Glomerular visceral epithelial cell (primary cell): ENCODE measurements around the gene HES1.
"Not testable (repeated sequence)": the region's sequence is repeated elsewhere in the genome, so short reads cannot be mapped to it uniquely, and the experiment has no call there.

Experiments used
- DNase-seq: peaks from one replicate; pipeline ENCODE4 v3.0.0-alpha.2; 2016; ENCODE audit errors: extremely low spot score

Gene HES1

GRCh38 chr3:194128202-194128918 lies 7.6 kb upstream of the HES1 start:
- no peak for DNase-seq

GRCh38 chr3:194128919-194129295 lies 7.0 kb upstream of the HES1 start:
- DNase-seq, result not testable (repeated sequence)

- DNase-seq, result no peak
Observed at GRCh38 chr3:194129581-194130133, 6.3 kb upstream of the HES1 start.

GRCh38 chr3:194130188-194130587 lies 5.8 kb upstream of the HES1 start:
- DNase-seq, result no peak

GRCh38 chr3:194130807-194131589 lies 5.0 kb upstream of the HES1 start:
- peak; percentile 61 for DNase-seq

- no peak for DNase-seq
Observed at GRCh38 chr3:194132465-194133286, 3.3 kb upstream of the HES1 start.

GRCh38 chr3:194133661-194134230 lies 2.2 kb upstream of the HES1 start:
- DNase-seq, result peak; percentile 56

- peak; percentile 84 for DNase-seq
Observed at GRCh38 chr3:194134231-194134756, 1.7 kb upstream of the HES1 start.

GRCh38 chr3:194134757-194135515 lies 1.0 kb upstream of the HES1 start:
- DNase-seq, result peak; percentile 95

GRCh38 chr3:194135516-194135805 lies 487 bp upstream of the HES1 start:
- DNase-seq, result no peak

GRCh38 chr3:194136519-194137007 lies 615 bp downstream of the HES1 start:
- no peak for DNase-seq

GRCh38 chr3:194137008-194137505 lies 1.1 kb downstream of the HES1 start:
- peak; percentile 64 for DNase-seq

- DNase-seq, result peak; percentile 85
Observed at GRCh38 chr3:194137506-194138474, 1.8 kb downstream of the HES1 start.

GRCh38 chr3:194138732-194139070 lies 2.8 kb downstream of the HES1 start:
- no peak for DNase-seq

- peak; percentile 43 for DNase-seq
Observed at GRCh38 chr3:194139071-194139813, 3.3 kb downstream of the HES1 start.

GRCh38 chr3:194139814-194140391 lies 4.0 kb downstream of the HES1 start:
- DNase-seq, result no peak

- DNase-seq, result peak; percentile 71
Observed at GRCh38 chr3:194140520-194141414, 4.8 kb downstream of the HES1 start.
